Small intestine (tissue), 7 donors: ENCODE data around the gene C20orf144. TPM values are rescaled to one million over a fixed set of nuclear protein-coding genes. Genes with fewer than 3 reads are reported as not detected.

Experiments used
- DNase-seq, 2 donors: peaks; one replicate each; pipeline versions ENCODE4 v3.0.0 to v3.0.0-alpha.2; 2013
- FAIRE-seq: peaks from 2 replicates; lab custom pipeline; 2012; peaks lifted over from hg19 to GRCh38; lab: Jason Lieb, UNC
- H3K27ac ChIP-seq, 3 donors: one replicate each; pipeline ENCODE4 v1.5.1; 2013; ENCODE audit warnings: low read length in 2 of 3, mild to moderate bottlenecking in 2 of 3, control low read depth in 1 of 3, inconsistent platforms in 1 of 3, low read depth in 1 of 3, moderate library complexity in 1 of 3
- H3K27me3 ChIP-seq, 3 donors: one replicate each; pipeline ENCODE4 v1.6.1; 2013; ENCODE audit warnings: low read length in 3 of 3, inconsistent platforms in 1 of 3; ENCODE audit not compliant: control insufficient read depth in 3 of 3, insufficient read depth in 3 of 3
- H3K36me3 ChIP-seq, 3 donors: one replicate each; pipeline ENCODE4 v1.6.1; 2013; ENCODE audit warnings: low read length in 3 of 3, inconsistent platforms in 1 of 3, low read depth in 1 of 3, mild to moderate bottlenecking in 1 of 3, moderate library complexity in 1 of 3; ENCODE audit not compliant: control insufficient read depth in 3 of 3, insufficient read depth in 2 of 3
- H3K4me1 ChIP-seq, 3 donors: one replicate each; pipeline ENCODE4 v1.6.1; 2013; ENCODE audit warnings: low read length in 2 of 3, inconsistent platforms in 1 of 3, low read depth in 1 of 3, mild to moderate bottlenecking in 1 of 3, moderate library complexity in 1 of 3; ENCODE audit not compliant: control insufficient read depth in 3 of 3, insufficient read depth in 2 of 3
- H3K4me3 ChIP-seq, 3 donors: one replicate each; pipeline ENCODE4 v1.5.1; 2013; ENCODE audit warnings: low read length in 3 of 3, control low read depth in 1 of 3, inconsistent platforms in 1 of 3, low read depth in 1 of 3, mild to moderate bottlenecking in 1 of 3, moderate library complexity in 1 of 3
- H3K9me3 ChIP-seq, 2 donors: one replicate each; pipeline ENCODE4 v1.6.1; 2013; ENCODE audit warnings: low read depth in 1 of 2, low read length in 1 of 2; ENCODE audit not compliant: control insufficient read depth in 2 of 2, insufficient read depth in 1 of 2
- WGBS, 3 donors: extraction: QIAGEN DNeasy Blood & Tissue Kit; methylation state at CpG; one replicate each; pipeline ENCODE4 v1.1.7; 2013; 5-methylcytosine and 5-hydroxymethylcytosine counted together
- polyA plus RNA-seq, 4 donors: library from polyadenylated mRNA; stranded (reverse) in 3 of 4; unstranded in 1 of 4; fragments of 200-250 nt in 3 of 4; fragments of 120-200 nt in 1 of 4; gene quantifications; one replicate each; pipeline versions ENCODE4 v1.2.1 to v1.2.3, GENCODE V29; 2013
- donor health status: healthy with polysubstance abuse.
- donor health status: control.
- donor health status: control.
- donor health status: Bipolar disorder and iron deficiency.
- donor health status: healthy.

The C20orf144 gene
- polyA plus RNA-seq, 4 donors: 0.07 to 0.41 TPM; not detected in 2

DNA sequence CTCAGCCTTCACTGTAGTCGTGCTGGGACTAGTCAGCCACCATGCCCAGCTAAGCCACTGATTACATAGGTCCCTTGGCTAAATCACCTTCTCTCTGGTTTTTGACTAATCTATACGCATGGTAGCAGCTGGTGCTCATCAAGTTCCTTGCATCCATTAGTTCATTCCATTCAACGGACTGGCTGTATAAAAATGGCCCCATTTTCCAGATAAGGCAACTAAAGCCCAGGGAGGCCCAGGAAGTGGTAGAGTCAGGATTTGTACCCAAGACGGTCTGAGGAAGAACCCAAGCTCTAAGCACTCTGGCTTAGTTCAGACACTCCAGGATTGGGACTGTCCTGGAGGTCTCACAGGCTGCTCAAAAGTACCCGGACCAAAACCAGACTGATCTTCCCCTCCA, 19.2 kb downstream of the C20orf144 start:
- Histone ChIP-seq H3K4me3 (no peak overlapping the region), H3K9me3 (no peaks in the 10 kb centered on the region), H3K27ac (no peak overlapping the region), H3K36me3 (peaks cover 0 to 37% (median 0%) of the 10 kb centered on the region in 3 donors), H3K4me1 (peaks cover 2 to 18% (median 3%) of the 10 kb centered on the region in 3 donors), H3K27me3 (no peaks in the 10 kb centered on the region)
- DNase-seq (no peak), FAIRE-seq (no peak)
- 87 to 89% (median 88%) methylated on average over 5 of the region's 5 CpGs for WGBS, 3 donors

DNA sequence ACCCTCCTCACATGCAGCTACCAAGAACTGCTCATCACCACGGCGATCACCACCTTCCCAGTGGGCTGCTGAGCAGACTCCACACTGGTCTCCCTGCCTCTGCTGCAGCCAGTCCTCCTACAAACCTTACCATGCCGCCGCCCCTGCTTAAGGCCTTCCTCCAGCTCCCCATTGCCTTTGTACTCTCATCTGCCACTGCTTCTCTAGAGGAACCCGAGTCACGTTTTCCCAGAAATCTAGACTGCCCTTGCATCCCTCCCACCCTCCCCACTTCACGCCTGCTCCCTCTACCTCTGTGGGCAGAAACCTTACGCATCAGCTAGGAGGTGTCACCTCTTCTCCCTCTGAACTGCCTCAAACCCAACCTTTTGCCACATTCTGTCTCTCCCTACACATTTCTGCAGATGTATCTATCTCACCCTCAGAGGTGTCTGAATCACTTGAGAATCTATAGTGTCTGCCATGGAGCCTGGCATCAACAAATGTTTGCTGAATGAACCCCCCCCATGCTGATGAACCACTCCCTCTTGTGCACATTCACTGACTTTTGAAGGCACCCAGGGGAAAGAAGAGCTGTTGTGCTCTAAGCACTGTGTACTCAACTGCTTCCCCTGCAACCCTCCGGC, 19.7 kb downstream of the C20orf144 start:
- Histone ChIP-seq H3K9me3 (no peaks in the 10 kb centered on the region), H3K36me3 (peaks cover 0 to 31% (median 0%) of the 10 kb centered on the region in 3 donors), H3K4me3 (no peak overlapping the region), H3K27me3 (no peaks in the 10 kb centered on the region), H3K27ac (no peak overlapping the region), H3K4me1 (peaks cover 2 to 22% (median 3%) of the 10 kb centered on the region in 3 donors)
- WGBS, 3 donors: 79 to 88% (median 85%) methylated on average over 9 of the region's 9 CpGs
- DNase-seq: no peak
- no peak for FAIRE-seq

DNA sequence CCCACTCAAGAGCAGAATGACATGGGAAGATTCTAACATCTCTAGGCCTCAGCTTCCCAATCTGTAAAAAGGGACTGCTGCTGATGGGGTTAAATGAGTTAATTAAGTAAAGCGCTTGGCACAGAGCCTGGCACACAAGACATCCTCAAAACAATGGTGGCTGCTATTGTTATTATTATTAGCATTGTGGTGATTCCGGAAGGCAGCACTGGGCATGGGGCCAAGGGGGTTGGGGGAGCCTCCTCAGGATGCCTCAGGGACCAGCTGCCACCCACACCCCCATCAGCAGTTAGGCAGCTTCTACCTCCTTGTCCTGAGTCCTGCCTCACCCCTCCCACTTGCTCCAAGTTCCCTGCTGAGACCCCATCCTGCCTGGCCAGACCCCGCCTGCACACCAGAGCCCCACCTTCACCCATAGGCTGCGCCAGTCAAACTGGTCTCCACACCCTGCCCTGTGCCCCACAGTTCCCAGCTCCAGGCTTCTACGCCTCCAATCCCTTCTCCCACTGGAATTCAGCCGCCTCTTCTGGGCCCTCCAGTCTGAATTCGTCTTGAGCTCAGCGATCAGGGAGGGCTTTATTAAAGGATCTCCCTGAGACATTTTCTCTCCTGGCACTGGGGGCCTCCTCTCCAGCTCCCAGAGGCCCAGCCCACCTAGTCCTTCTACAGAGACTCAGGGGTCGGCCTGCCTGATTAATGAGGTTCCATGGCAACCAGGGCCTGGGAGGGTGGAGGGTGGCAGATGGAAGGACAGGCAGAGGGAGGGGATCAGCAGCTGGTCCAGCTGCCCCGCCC, 22.6 kb downstream of the C20orf144 start:
- Histone ChIP-seq H3K9me3 (no peaks in the 10 kb centered on the region), H3K4me3 (peak overlapping the region in 1 of 3 donors; percentile 31), H3K27ac (peak overlapping the region in 2 of 3 donors; percentile 5 to 81), H3K36me3 (peaks cover 0 to 9% (median 0%) of the 10 kb centered on the region in 3 donors), H3K4me1 (peaks cover 2 to 32% (median 3%) of the 10 kb centered on the region in 3 donors), H3K27me3 (no peaks in the 10 kb centered on the region)
- no peak for FAIRE-seq
- 24 to 36% (median 34%) methylated on average over 10 of the region's 10 CpGs for WGBS, 3 donors
- DNase-seq: peak in 1 of 2 donors; percentile 40

DNA sequence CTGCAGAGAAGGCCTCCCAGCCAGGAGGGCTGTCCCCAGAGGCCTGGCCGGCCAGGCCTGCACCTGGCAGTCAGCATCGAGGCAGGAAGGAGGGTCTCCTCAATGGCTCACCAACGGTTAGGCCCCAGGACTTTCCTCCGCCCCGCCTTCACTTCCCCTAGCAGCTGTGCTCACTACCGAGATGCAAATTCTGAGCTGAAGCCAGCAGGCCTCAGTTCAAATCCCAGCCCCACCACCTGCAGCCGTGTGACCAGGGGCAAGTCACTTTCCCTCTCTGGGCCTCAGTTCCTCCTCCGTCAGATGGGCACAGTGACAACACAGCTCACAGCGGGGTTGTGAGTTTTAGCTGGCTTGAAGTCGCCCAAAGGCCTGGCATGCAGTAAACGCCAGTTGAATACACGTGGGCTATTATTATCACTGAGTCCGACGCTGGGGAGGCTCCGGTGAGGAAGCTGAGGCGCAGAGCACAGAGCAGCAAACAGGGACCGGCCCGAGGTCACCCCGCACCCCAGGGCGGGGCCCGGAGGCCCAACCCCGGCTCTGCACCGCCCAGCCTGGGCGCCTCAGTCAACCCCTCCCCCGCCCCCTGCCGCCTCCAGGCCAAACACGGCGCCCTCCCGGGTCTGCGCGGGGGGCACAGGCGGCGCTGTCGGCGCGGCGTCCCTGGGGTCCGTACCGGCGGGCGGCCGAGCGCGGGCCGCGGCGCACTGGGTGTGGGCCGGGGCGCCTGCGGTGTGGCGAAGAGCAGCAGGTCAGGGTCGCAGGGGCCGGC, 23.4 kb downstream of the C20orf144 start:
- Histone ChIP-seq H3K4me3 (peak overlapping the region; percentile 31 to 75 (median 33)), H3K4me1 (peaks cover 2 to 32% (median 3%) of the 10 kb centered on the region in 3 donors), H3K27ac (peak overlapping the region in 2 of 3 donors; percentile 35 to 81), H3K27me3 (no peaks in the 10 kb centered on the region), H3K36me3 (peaks cover 0 to 2% (median 0%) of the 10 kb centered on the region in 3 donors), H3K9me3 (no peaks in the 10 kb centered on the region)
- no peak for FAIRE-seq
- DNase-seq: peak; percentile 64 to 82
- 1 to 2% (median 2%) methylated on average over 27 to 53 of the region's 53 CpGs for WGBS, 3 donors

GRCh38 chr20:33686100-33686983, 24.2 kb downstream of the C20orf144 start, which contains the start of gene E2F1:
E2F1 (minus strand) TSS chr20:33686385; CDS start chr20:33686264, 121 bp downstream.
- 2 to 4% (median 3%) methylated on average over 48 to 101 of the region's 101 CpGs for WGBS, 3 donors
- peak within 1 kb of the TSS; percentile 28 to 81 (median 35) for H3K27ac ChIP-seq
- no peaks in the 10 kb centered on the region for H3K9me3 ChIP-seq
- DNase-seq (peak; percentile 95 to 97), FAIRE-seq (no peak)
- H3K27me3 ChIP-seq: no peaks in the 10 kb centered on the region
- peaks cover 2 to 32% (median 3%) of the 10 kb centered on the region in 3 donors for H3K4me1 ChIP-seq
- peak within 1 kb of the TSS; percentile 31 to 75 (median 33) for H3K4me3 ChIP-seq
- no peaks in the 10 kb centered on the region for H3K36me3 ChIP-seq

DNA sequence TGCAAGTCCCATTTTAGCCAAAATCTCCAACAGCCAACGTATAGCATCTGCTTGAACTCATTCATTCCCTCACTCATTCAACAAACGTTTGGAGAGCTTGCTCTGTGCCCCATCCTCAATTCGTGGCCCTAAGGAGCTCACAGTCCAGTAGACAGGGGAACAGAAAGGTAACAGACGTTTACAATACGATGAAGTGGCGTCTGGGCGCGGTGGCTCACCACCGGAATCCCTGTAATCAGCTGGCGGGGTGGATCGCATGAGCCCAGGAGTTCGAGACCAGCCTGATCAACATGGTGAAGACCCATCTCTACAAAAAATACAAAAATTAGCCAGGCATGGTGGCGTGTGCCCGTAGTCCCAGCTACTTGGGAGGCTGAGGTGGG, 24.8 kb downstream of the C20orf144 start:
- H3K27me3 ChIP-seq: no peaks in the 10 kb centered on the region

GRCh38 chr20:33687370-33687915, 25.3 kb downstream of the C20orf144 start:
- H3K4me1 ChIP-seq: peaks cover 2 to 32% (median 3%) of the 10 kb centered on the region in 3 donors
- H3K4me3 ChIP-seq: no peak overlapping the region
- no peaks in the 10 kb centered on the region for H3K27me3 ChIP-seq
- H3K36me3 ChIP-seq: no peaks in the 10 kb centered on the region
- no peak overlapping the region for H3K27ac ChIP-seq
- no peaks in the 10 kb centered on the region for H3K9me3 ChIP-seq
- WGBS, 3 donors: 77 to 91% (median 85%) methylated on average over 8 of the region's 8 CpGs
- FAIRE-seq (no peak), DNase-seq (no peak)

More for the DNA sequence above, 24.8 kb downstream of the C20orf144 start:
- H3K9me3 ChIP-seq: no peaks in the 10 kb centered on the region
- peak overlapping the region in 2 of 3 donors; percentile 27 to 28 for H3K27ac ChIP-seq
- DNase-seq: no peak
- whole genome bisulfite sequencing, 3 donors: 71 to 80% (median 72%) methylated on average over 14 of the region's 14 CpGs
- peaks cover 2 to 32% (median 3%) of the 10 kb centered on the region in 3 donors for H3K4me1 ChIP-seq
- FAIRE-seq: no peak
- H3K36me3 ChIP-seq: no peaks in the 10 kb centered on the region
- H3K4me3 ChIP-seq: peak overlapping the region in 1 of 3 donors; percentile 27
